ENCODE measurements around the gene SGMS1. TPM values are rescaled to one million over a fixed set of nuclear protein-coding genes. Genes with fewer than 3 reads are reported as not detected.

The SGMS1 gene
- total RNA-seq, 1 donor from 2014 or later = 64.0 TPM

DNA sequence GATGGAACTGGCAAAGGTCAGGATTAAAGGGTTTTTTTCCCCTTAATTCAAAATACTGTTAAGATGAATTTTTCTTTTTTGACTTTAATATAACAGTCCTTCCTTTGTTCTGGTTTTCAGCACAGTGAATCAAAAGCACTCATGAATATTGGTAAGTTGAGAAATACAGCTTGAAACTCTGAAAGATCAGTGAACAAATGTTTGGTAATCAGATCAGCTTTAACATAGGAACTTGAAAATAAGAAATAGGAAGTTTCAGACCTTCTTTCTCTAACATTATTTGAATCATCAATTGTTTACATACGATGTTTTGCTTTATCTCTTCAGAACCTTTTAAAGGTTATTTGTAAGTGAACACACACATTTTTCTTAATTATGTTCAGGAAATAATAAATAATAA, 90.5 kb downstream of the SGMS1 start:
- DNase-seq = no peak

DNA sequence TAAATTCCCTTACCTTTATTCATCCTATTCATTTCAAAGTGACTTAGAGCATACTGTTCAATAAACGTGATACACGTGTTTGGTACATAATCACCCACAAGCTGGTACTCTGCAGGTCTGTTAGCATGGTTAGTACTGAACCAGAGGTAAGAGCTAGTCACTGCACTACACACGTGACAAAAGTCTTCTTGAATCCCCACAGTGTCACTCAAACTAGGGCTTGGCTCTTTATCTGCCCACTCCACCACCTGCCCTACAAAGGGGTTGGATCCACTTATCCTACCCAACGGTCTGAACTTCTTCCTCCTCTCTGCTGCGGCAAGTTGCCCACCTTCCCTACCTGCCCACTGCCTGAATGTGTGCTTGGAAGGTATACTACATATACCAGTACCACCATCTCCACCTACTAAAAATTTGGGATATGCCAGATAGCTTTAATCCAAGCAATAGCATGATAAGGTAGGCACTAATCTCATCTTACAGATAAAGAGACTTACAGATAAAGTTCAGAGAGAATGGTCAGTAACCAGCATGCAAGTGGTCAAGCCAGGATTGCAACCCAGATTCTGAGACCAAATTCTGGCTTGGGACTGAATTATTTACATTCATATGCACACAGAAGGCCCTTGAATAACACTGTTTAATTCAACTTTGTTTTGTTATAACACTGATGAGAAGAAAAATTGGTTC, 92.2 kb downstream of the SGMS1 start:
- DNase-seq = no peak

GRCh38 chr10:50529660-50530059, 94.1 kb downstream of the SGMS1 start:
- DNase-seq = no peak

DNA sequence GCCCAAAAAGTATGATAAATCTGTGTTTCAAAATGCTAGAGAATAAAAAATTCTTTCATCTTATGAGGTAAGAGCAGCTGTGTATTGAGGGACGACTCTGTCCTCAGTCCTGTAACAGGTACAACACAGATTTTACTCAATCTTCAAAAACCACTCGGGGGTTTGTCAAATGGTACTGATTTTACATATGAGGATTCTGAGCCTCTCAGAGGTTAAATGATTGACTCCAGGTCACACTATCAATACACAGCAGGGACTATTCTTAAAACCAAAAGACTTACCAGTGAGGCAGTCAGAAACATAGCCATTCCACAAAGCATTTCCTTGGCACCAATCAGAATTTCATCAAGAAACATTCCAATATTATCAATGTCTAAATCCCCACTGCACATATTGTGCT, 95.5 kb downstream of the SGMS1 start:
- no peak for DNase-seq

- DNase-seq = no peak
Observed at GRCh38 chr10:50527442-50528043, 96.2 kb downstream of the SGMS1 start.

GRCh38 chr10:50526185-50526584, 97.6 kb downstream of the SGMS1 start:
- no peak for DNase-seq

DNA sequence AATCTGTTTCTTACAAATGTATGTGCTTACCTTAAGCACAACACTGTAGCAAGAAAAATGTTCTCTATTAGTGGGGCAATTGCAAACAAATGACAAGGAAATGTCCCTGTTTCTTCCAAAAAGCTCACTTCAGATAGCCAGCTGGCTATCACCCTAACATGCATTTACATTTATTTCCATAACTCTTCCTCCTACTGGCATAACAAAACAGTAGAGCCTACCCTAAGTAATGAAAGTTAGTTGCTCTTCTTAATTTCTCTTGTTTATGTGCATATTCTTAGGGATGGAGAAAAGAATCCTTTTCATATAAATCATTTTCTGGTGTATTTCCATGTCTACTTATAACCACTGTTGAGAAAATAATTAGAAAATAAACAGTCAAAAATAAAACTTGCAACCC, 100.4 kb downstream of the SGMS1 start:
- DNase-seq = no peak

- no peak for DNase-seq
Observed at GRCh38 chr10:50522908-50523307, 100.8 kb downstream of the SGMS1 start.

GRCh38 chr10:50520115-50520514, 103.6 kb downstream of the SGMS1 start:
- no peak for DNase-seq

- DNase-seq = no peak
Observed at GRCh38 chr10:50517626-50518025, 106.1 kb downstream of the SGMS1 start.

DNA sequence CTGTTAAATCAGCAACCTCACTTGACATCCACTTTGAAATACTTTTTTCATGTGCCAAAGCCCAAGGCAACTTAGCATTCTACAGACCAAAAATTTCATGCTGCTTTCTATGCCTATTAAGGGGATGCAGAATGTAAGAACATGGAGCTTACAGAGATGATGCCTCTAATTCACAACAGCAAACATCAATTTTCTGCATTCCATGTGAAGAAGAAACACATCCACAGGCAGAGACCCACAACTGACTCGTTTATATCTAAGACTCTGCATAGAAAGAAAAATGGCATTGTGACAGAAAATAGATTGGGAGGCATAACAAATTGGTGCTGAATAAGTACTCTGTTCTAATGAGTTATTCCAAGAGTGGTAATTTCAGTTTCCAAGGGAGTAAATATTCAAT, 107.6 kb downstream of the SGMS1 start:
- DNase-seq = no peak

GRCh38 chr10:50515420-50515819, 108.3 kb downstream of the SGMS1 start:
- DNase-seq = no peak

DNA sequence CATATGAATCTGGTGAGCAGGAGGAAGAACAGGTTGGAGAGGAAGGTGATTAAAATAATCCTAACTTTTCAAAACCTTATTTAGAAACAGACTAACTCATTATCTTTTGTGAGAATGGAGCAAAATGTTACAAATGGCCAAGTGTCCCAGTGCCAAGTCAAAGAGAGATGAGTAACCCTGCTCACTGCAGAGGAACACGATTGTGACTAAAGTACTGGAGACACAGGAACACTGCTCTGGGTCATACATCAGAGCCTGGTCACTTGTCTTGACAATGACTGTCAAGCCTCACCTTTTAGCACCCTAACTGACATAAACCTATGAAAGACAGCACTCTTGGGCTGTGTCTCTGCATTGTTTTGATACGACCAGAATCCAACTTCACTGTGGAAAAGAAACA, 108.8 kb downstream of the SGMS1 start:
- DNase-seq = no peak

GRCh38 chr10:50513956-50514355, 109.8 kb downstream of the SGMS1 start:
- DNase-seq = no peak

DNA sequence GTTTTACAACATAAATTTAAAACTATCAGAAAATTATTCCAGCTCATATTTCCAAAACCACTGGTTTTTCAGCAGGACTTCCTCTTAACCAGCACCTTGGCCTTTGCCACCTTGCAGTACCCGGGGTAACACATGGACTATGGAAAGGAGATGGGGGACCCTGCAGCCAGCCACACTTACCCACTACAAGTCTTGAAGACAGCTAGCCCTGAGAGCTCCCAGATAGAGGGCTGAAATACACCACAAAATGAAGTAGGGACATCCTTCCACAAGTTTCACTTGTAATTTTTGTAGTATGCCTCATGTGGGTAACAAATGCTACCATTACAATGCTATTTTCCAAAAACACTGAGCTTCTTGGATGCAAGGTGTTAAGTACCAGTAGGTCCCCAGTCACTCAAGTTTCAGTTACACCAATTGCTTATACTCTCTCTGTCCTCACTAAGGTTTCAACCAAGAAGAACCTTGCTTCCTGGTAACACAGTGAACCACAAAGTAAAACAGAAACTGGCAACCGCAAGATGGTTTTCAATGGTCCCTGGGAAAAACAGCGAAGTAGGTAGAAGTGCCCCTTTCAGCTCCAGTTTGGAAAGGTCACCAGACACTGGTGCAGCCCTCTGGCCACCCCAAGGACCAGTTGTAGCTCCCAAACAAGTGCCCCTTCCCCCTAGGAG, 110.9 kb downstream of the SGMS1 start:
- DNase-seq = no peak

GRCh38 chr10:50512214-50512595, 111.6 kb downstream of the SGMS1 start:
- DNase-seq = no peak

- DNase-seq = peak; percentile 71
Observed at GRCh38 chr10:50511492-50512213, 112.1 kb downstream of the SGMS1 start.

- DNase-seq = peak; percentile 12
Observed at GRCh38 chr10:50510517-50511473, 113.0 kb downstream of the SGMS1 start.

- DNase-seq = no peak
Observed at GRCh38 chr10:50508315-50509051, 115.3 kb downstream of the SGMS1 start.

GRCh38 chr10:50506861-50507573, 116.7 kb downstream of the SGMS1 start:
- DNase-seq = no peak

- DNase-seq = no peak
Observed at GRCh38 chr10:50504389-50504788, 119.4 kb downstream of the SGMS1 start.

Measured in dermis blood vessel endothelial cell (primary cell).